Muscle layer of colon (tissue), 2 donors: Measurements from ENCODE around the gene KDM3A.

Experiments used
- H3K27ac ChIP-seq: one replicate; pipeline ENCODE4 v1.7.0; 2013; ENCODE audit warnings: low read depth, mild to moderate bottlenecking, low read length, moderate library complexity
- H3K27me3 ChIP-seq, 2 donors: one replicate each; pipeline ENCODE4 v1.7.0; 2013; ENCODE audit warnings: low read length in 2 of 2, mild to moderate bottlenecking in 2 of 2; ENCODE audit not compliant: insufficient read depth in 2 of 2, control insufficient read depth in 1 of 2
- H3K36me3 ChIP-seq: one replicate; pipeline ENCODE4 v1.7.0; 2013; ENCODE audit warnings: mild to moderate bottlenecking, low read length; ENCODE audit not compliant: insufficient read depth
- H3K4me1 ChIP-seq: one replicate; pipeline ENCODE4 v1.7.0; 2013; ENCODE audit warnings: mild to moderate bottlenecking, low read length; ENCODE audit not compliant: insufficient read depth
- H3K4me3 ChIP-seq, 2 donors: one replicate each; pipeline ENCODE4 v1.7.0; 2013; ENCODE audit warnings: low read length in 2 of 2, low read depth in 1 of 2, mild to moderate bottlenecking in 1 of 2, moderate library complexity in 1 of 2
- H3K9ac ChIP-seq: one replicate; pipeline ENCODE4 v1.7.0; 2013; ENCODE audit warnings: low read length
- H3K9me3 ChIP-seq: one replicate; pipeline ENCODE4 v1.7.0; 2013; ENCODE audit warnings: mild to moderate bottlenecking, low read length
- donor health status: abdominal sarcoma.
- donor health status: Adenocarcinoma of cecum.

The KDM3A gene, protein sequence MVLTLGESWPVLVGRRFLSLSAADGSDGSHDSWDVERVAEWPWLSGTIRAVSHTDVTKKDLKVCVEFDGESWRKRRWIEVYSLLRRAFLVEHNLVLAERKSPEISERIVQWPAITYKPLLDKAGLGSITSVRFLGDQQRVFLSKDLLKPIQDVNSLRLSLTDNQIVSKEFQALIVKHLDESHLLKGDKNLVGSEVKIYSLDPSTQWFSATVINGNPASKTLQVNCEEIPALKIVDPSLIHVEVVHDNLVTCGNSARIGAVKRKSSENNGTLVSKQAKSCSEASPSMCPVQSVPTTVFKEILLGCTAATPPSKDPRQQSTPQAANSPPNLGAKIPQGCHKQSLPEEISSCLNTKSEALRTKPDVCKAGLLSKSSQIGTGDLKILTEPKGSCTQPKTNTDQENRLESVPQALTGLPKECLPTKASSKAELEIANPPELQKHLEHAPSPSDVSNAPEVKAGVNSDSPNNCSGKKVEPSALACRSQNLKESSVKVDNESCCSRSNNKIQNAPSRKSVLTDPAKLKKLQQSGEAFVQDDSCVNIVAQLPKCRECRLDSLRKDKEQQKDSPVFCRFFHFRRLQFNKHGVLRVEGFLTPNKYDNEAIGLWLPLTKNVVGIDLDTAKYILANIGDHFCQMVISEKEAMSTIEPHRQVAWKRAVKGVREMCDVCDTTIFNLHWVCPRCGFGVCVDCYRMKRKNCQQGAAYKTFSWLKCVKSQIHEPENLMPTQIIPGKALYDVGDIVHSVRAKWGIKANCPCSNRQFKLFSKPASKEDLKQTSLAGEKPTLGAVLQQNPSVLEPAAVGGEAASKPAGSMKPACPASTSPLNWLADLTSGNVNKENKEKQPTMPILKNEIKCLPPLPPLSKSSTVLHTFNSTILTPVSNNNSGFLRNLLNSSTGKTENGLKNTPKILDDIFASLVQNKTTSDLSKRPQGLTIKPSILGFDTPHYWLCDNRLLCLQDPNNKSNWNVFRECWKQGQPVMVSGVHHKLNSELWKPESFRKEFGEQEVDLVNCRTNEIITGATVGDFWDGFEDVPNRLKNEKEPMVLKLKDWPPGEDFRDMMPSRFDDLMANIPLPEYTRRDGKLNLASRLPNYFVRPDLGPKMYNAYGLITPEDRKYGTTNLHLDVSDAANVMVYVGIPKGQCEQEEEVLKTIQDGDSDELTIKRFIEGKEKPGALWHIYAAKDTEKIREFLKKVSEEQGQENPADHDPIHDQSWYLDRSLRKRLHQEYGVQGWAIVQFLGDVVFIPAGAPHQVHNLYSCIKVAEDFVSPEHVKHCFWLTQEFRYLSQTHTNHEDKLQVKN (N-terminal part only)

DNA sequence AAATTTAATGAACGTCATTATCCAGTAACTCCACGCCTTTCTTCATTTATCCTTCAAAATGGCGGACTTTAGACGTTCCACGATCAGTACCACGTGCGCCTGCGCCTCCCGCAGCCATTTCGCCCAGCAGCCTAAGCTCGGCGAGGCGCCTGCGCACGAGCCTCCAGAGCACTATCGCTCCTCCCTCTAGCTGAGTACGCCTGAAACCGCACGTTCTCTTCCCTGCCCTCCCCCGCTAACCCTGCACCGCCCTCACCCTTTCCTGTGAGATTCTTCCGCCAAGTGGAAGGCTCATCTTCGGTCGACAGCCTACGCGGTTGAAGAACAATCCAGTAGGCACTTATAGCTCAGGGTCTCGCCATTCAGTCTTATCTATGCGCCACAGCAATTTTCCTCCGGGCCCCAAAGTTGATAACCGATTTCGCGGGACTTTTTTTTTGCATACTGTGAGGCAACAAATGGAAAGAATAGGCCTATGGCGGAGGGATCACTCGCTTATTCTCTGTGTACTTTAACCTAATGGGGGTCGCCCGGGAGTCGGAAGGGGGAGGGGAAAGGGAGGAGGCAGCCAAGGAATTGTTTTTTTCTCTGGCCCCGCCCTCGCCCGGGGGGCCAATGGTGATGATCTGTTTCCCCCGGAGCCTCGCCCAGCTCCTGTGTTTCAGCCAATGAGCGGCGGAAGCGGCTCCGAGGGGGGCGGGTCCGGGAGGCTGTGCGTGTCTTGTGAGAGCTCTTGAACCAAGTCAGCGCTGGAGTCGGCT lies at the start of gene KDM3A:
KDM3A (plus strand) TSS at position 741 of the 761 bp plus-strand sequence. CDS start 677 bp downstream, outside the sequence.
- H3K4me1 ChIP-seq = peaks cover 32% of the 10 kb centered on the region
- peak within 1 kb of the TSS; percentile 96 for H3K9ac ChIP-seq
- H3K9me3 ChIP-seq = peaks cover 14% of the 10 kb centered on the region
- H3K27me3 ChIP-seq = no peaks in the 10 kb centered on the region
- peak within 1 kb of the TSS; percentile 99 for H3K27ac ChIP-seq
- peaks cover 5% of the 10 kb centered on the region for H3K36me3 ChIP-seq
- H3K4me3 ChIP-seq = peak within 1 kb of the TSS; percentile 83 to 97

DNA sequence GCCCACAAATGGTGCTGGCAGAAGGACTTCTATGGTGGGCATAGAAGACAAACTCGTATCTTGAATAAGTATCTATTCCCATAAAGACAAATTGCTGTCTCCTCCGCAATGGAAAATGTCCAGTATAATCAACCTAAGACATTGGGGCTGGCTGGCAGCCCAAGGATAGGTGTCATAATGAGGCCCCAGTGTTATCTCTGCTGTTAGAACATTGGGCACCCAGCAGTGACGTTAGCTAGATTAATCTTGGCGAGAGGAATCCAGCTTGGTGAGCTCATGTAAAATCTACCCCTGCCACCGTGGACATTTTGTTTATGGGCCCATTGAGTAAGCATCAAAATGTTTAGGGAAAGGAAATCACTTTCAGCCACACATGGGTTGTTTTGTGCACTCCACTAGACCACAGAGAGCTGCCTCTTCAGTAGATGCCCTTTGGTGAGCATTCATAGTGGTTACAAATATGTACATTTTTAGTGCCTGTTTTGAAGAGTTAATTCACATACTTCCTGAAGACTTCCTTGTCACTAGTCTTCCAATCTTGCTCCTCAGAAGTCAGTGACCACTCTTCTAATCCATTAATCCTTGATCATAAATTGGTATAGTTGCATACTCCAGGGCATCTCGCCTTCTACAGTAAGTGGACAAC lies 48.2 kb upstream of the KDM3A start:
- no peak overlapping the region for H3K27ac ChIP-seq
- no peaks in the 10 kb centered on the region for H3K4me1 ChIP-seq
- H3K4me3 ChIP-seq = no peak overlapping the region
- H3K36me3 ChIP-seq = no peaks in the 10 kb centered on the region
- H3K27me3 ChIP-seq = no peaks in the 10 kb centered on the region
- H3K9ac ChIP-seq = no peak overlapping the region
- no peaks in the 10 kb centered on the region for H3K9me3 ChIP-seq

DNA sequence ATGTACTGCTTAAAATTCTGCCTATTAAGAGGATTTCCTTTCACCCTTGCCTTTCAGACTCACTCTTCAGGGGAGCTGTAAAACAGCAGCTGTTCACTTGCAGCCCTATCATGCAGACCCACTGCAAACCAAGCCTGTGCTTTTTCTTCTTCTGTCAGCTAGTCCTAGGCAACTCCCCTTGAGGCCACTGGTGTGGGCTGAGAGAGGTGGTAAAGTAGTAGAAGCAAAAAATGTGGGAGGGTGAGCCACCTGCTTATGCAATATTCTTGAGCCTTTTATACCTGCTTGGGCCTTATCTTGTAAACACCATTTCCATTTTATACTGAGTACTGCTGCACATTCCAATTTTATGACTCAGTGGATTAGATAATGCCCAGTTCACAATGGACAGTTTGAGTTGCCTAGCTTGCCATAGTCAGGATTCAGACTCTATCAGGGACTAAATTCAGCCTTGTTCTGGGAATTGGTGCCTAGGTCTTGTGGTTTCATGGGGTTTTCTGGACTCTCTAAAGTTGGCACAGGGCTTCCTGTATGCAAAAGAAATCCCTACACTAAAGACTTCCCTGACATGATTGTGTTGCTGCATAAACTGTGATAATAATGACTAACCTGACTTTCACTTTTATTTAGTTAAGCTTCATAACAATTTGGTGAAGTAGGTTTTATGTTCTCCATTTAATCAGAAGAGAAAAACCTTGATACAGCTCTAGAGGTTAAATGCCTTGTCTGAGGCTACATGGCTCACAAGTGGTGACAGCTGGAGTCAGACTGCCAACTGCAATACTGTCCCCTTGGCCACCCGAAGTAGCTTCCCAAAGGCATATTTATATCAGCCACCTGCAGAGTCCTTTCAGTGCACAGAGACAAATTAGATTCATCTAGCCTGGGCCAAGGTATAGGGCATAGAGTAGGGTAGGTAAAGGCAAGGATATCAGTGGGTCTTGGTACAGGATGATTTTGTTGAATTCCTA lies 47.4 kb upstream of the KDM3A start:
- H3K27ac ChIP-seq = no peak overlapping the region
- H3K36me3 ChIP-seq = no peaks in the 10 kb centered on the region
- H3K4me1 ChIP-seq = no peaks in the 10 kb centered on the region
- H3K27me3 ChIP-seq = no peaks in the 10 kb centered on the region
- no peak overlapping the region for H3K9ac ChIP-seq
- no peaks in the 10 kb centered on the region for H3K9me3 ChIP-seq
- H3K4me3 ChIP-seq = no peak overlapping the region

DNA sequence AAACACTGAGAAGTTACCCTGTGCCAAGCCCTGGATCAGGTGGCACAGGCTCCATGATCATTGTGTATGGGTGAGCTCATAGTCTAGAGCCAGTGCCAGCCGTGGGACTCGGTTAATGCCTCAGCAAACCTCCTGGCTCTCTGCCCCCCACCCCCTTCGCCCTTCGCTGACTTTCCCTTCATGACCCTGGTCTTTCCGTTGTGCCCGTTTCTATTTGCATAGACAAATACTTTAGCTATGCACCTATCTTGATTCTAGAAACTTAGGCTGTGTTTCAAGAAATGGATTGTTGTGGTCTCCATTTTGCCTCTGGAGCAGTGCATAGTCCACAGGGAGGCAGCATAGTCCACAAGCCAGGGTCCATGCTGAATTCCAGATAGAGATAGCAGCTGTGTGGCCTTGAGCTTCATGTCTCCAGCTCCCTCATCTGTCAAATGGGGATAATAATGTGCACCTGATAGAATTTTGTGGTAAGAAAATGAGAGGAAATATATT lies 44.8 kb upstream of the KDM3A start:
- H3K4me1 ChIP-seq = no peaks in the 10 kb centered on the region
- H3K9ac ChIP-seq = no peak overlapping the region
- H3K27ac ChIP-seq = no peak overlapping the region
- no peaks in the 10 kb centered on the region for H3K36me3 ChIP-seq
- no peaks in the 10 kb centered on the region for H3K27me3 ChIP-seq
- no peak overlapping the region for H3K4me3 ChIP-seq
- H3K9me3 ChIP-seq = no peaks in the 10 kb centered on the region

DNA sequence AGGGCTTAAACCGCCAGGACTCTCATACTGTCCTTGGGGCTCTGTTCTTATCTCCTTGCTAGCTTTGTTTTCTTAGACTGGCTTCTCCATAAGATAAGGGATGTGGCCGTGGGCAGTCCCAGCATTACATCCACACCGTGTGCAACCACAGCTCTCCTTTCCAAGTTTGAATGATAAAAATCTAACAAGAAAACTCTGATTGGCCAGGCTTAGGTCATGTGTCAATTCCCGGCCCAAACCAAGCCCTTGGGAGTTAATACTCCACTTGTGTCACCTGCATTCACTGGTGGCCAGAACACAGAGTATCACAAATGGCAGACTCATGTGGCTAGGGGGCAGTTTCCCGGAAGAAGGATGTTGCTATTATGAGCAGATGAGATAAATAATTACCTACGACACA lies 43.2 kb upstream of the KDM3A start:
- Histone ChIP-seq H3K4me3 (no peak overlapping the region), H3K36me3 (no peaks in the 10 kb centered on the region), H3K9me3 (no peaks in the 10 kb centered on the region), H3K27ac (no peak overlapping the region), H3K9ac (no peak overlapping the region), H3K4me1 (no peaks in the 10 kb centered on the region), H3K27me3 (no peaks in the 10 kb centered on the region)

DNA sequence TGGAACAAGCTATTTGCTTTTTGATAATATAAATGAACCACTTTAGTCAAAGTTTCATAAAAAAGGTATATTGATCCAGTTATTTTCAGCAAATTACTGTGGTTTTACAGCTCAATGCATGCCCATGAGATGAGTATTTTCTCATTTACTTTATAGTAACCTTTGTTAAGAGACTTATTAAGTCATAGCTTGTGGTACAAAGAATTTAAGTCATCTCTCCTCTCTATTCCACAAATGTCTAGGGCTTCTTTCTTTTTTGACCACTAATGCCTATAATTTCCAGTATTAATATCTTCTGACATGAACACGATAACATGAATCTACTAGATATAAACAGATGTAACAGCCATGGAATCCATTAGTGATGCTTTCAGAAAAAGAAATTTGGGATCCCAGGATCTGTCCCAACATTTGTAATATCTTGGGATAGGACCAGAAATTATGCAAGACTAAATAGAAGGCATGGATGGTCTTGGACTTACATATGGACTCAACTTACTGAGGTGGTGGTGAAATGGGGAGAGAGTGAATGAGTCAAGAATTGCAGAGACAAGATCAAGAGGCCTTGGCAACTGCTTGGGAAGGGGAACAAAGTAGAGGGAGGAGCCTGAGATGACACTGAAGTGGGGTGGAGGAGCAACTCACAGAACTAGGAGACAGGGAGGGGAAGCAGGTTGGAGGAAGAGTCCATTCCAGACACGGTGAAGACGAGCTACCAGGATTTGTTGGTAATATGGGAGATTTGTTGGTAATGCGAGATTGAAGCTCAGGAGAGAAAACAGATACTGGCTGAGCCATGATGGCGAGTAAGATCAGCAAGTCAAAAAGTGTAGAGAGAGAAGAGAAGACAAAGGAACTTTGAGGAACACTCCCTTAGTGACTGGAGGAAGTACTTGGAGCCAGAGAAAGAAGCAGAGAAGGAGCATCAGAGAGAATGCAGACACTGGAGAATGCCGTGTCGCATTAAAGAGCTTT lies 42.4 kb upstream of the KDM3A start:
- H3K9ac ChIP-seq = no peak overlapping the region
- no peak overlapping the region for H3K4me3 ChIP-seq
- no peaks in the 10 kb centered on the region for H3K4me1 ChIP-seq
- no peaks in the 10 kb centered on the region for H3K36me3 ChIP-seq
- H3K9me3 ChIP-seq = no peaks in the 10 kb centered on the region
- H3K27me3 ChIP-seq = no peaks in the 10 kb centered on the region
- no peak overlapping the region for H3K27ac ChIP-seq

DNA sequence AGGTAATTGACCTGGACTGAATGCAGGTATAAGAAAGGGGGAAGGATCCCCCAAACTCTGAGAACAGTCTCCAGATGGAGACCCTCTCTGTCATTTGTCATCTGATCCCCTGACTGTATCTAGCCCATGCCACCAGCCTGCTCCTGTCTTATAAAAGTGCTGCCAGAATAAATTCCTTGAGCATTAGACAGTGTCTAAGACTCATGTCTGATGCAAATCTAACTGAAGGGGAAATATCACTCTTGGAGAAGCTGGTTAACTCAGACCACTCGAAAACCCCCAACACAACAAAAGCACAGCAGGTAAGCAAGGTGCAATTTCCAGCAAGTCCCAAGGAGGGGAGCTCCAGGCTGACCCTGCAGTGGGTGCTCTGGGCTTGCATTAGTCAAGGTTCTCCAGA lies 40.9 kb upstream of the KDM3A start:
- Histone ChIP-seq H3K9ac (no peak overlapping the region), H3K4me1 (no peaks in the 10 kb centered on the region), H3K9me3 (no peaks in the 10 kb centered on the region), H3K27me3 (no peaks in the 10 kb centered on the region), H3K27ac (no peak overlapping the region), H3K4me3 (no peak overlapping the region), H3K36me3 (no peaks in the 10 kb centered on the region)

DNA sequence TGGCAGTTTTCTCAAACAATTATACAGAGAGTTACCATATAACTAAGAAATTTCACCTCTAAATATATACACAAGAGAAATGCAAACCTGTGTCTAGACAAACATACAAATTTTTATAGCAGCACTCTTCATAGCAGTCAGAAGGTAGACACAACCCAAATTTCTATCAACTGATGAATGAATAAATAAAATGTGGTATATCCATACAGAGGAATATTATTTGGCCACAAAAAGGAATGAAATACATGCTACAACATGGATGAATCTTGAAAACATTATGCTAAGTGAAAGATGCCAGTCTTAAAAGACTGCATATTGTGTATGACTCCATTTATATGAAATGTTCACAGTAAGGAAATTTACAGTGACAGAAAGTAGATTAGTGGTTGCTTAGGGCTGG lies 30.6 kb upstream of the KDM3A start:
- Histone ChIP-seq H3K36me3 (no peaks in the 10 kb centered on the region), H3K9ac (no peak overlapping the region), H3K9me3 (no peaks in the 10 kb centered on the region)

DNA sequence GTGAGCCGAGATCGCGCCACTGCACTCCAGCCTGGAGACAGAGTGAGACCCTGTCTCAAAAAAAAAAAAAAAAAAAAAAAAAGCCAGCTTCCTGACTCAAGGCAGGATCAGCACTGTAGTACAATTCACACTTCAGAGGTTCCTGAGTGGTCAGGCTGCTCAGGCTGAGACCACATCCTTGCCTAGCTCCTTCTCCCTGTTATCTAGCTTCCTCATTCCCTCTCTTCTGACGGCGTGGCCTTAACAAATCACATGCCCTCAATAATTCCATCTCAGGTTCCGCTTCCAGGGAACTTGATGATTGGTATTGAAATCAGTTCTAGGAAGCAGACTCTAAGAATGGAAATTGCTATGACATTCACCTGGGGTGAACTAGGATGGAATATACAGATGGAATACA lies 29.8 kb upstream of the KDM3A start:
- Histone ChIP-seq H3K27me3 (no peaks in the 10 kb centered on the region), H3K4me1 (no peaks in the 10 kb centered on the region), H3K27ac (no peak overlapping the region), H3K4me3 (no peak overlapping the region), H3K9ac (no peak overlapping the region), H3K9me3 (no peaks in the 10 kb centered on the region), H3K36me3 (no peaks in the 10 kb centered on the region)

More for the DNA sequence above, 30.6 kb upstream of the KDM3A start:
- H3K4me1 ChIP-seq = no peaks in the 10 kb centered on the region
- no peaks in the 10 kb centered on the region for H3K27me3 ChIP-seq
- no peak overlapping the region for H3K27ac ChIP-seq
- H3K4me3 ChIP-seq = no peak overlapping the region
